ENCODE measurements around the gene PLXNB1.
"Not testable (repeated sequence)": the region's sequence is repeated elsewhere in the genome, so short reads cannot be mapped to it uniquely, and the experiment has no call there.

Gene PLXNB1

DNA sequence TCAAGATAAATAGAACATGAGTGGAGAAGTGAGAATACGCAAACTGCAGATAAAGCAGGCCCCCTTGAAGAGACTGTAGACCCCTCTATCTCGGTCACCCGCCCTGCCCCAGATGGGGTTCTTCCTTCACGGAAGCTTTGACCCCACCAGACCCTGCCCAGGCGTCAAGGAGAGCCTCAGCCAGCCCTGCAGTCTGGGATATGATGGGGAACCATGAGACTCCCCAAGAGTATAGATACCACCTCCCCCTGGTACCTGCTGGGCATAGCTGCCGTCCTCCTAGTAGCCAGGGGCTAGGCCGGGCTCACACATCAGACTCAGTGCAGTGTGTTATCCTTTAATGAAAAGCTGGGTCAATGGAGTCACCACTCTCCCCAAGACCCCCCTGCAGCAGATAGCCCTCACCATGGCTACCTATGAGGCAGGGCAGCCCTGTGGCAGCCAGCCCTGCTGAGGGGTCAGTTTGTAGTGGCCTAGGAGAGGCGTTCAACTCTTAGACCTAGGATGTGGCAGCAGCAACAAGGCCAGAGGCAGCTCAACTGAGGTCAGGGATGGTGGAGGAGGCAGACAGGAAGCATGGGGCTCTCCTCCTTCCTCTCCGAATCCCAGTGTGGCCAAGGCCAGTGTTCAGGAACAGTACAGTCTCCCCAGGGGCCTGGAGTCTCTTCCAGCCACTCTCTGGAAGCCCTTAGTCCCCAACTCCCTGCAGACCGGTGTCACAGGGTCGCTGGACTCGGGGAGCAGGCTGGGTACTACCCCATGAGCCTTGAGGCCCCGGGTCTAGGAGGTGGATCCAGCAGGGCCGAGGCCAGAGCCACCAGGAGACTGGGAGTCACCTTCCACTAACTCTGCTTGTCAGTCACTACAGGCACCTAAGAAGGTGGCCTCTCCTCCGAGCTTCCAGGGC is 26.1 kb downstream of the PLXNB1 start:
- DNase-seq: peak; percentile 33

DNA sequence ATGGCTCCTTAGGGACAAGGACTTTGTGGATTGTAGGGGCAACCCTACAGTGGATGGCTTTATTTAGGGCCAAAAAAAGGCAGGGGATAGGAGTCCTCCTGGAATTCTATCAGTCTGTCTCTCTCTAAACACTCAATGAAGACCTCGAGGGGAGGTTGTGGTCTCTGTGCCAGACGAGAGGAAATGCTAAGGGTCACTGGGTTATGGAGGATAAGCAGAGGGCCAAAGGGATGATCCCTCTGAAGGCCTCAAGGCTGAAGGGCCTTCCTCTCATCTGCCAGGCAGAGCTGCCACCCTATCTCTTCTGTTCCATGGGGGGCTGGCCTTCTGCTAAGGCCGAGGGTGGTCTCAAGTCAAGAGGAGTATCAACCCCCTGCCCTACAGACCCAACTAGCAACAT is 27.0 kb downstream of the PLXNB1 start:
- DNase-seq: no peak

DNA sequence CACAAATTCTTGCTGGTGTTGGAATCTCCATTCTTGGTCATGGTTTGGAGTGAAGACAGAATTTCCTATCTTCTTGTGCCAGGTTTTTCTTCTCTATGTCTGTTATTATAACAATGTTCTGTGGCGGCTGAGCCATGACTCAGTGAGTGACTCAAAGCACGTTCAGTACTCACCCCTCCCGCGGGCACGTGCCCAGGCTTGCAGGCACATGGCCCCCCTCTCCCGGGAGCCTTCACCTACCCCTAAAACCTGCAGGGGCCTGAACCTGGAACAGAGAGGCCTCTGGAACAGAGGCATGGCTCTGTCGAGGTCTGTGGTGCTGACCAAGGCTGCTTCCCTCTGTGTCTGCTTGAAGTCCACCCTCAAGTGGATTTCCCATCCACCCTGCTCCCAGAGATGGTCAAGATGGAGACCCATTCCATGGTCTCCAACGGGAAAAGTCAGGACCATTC is 27.6 kb downstream of the PLXNB1 start:
- peak; percentile 49 for DNase-seq

- not testable (repeated sequence) for DNase-seq
These were observed 28.4 kb downstream of the PLXNB1 start for GRCh38 chr3:48401434-48401901.

DNA sequence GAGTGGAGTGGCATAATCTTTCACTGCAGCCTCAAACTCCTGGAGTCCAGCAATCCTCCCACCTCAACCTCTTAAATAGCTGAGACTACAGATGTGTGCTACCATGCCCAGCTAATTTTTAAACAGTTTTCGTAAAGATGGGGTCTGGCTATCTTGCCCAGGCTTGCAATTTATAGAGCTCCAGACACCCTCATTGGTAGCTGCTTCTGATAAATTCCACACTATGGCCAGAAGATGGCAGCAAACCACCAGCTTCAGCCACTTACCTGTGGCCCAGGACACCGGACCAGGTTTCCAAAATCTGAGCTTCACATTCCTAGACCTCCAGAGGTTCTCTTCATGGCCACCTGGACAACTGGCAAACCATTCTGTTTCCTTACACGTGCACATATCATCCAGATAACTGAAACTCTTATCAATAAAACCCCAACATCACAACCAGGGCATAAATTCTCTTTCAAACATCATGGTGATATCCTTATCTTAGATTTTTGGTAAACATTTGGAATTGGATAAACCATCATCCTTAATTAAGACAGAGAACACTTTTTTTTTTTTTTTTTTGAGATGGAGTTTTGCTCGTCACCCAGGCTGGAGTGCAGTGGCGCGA is 29.0 kb downstream of the PLXNB1 start:
- DNase-seq: peak; percentile 81

DNA sequence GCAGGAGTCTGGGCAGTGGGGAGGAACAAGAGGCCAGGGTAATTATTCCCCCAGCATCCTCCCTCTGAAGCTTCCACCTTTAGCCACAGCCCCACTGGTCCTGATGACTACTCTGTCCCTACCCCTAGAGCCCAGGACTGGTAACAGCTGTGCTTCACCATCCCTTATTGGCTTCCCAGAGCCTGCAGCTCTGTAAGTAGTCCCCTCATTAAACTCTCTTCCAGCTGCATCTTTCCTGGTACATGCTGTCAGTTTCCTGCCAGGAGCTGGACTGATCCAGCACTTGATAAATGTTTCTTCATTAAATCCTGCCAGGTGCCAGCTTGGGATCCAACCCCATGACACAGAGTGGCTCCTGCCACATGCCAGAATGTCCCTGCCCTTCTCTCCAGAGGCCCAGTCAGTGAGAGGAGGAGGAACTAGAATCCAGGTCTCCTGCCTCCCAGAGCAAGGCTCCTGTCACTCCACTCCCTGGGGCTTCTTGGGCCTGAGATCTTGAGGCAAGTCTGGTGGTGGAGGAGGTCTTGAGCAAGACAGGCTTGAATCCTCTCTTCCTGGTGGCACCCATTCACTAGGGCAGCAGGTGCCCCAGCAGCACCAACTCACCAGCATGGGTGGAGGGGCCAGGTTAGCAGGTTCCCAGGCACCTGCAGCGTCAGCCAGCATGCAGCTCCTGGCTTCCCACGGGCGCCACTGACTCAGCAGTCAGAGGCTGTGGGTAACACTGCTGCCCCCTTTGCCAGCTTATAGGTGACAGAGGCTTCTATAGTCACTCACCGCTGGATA is 30.3 kb downstream of the PLXNB1 start:
- peak; percentile 46 for DNase-seq

DNA sequence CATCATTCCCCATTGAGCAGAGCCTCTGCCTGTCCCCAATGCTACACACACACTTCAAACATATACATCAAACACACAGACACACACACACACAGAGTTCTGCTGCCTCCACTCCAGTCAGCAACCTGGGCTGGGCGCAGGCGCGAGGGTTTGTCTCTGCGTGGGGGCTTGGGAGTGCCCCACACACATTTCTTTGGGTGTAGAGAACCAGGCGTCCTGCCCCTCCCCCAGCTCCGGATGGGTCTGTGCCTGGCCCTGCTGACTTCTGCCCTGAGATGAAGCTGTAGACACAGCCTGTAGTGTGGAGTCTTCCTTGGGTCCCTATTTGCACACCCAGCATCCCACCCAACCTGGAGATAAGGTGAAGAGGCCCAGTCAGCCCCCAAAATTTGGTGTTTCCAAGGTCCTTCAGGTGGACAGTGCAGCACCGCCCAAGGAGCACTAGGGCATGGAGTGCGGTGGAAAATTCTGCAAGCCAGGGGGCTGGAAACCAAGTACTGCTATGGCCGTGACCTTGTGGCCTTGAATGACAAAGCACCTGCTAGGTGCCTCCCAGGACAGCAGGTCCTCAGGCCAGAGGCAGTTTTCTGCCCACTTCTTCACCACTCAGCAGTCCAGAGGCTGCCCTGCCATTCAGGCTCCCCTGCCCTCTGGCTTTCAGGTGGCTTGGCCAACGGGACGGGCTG is 31.0 kb downstream of the PLXNB1 start:
- DNase-seq: peak; percentile 46

DNA sequence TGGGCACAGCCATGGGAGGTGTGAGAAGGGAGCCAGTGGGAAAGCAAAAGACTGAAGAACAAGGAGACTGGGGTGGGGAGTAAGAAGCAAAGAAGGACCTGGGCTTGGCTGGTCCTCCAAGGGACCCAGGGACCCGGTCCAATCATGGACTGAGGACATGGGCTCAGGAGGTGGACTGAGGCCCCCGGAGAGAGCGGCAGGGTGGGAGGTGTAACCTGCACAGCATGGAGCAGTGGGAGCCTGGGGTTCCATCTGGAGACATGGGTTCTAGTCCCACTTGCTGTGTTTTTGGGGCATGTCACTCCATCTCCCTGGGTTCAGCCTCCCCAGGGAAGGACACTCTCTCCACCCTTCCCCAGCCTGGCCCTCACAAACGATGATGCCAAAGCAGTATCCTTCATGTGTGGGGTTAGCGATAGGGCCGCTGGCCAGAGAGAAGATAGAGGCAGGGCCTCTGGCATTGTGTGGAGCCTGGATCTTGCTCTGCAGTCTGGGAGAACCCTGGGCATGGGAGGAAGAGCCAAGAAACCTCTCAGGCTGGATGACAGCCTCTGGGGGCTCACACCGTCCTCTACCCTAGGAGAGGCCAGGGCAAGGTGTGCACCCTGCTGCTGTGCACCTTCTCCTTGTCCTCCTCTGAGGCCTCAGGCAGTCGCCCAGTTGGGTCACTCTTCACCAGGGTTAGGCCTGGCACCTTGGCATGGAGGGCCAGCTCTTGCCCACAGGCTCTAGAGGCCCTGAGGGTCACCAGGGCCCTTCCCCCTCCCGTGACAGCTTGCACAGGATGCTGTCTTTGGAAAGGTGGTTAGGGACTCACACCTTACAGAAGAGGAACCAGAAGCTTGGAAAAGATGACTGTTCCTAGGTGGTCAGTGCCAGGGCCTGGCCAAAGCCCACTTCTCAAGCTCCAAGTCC is 31.9 kb downstream of the PLXNB1 start:
- no peak for DNase-seq

DNA sequence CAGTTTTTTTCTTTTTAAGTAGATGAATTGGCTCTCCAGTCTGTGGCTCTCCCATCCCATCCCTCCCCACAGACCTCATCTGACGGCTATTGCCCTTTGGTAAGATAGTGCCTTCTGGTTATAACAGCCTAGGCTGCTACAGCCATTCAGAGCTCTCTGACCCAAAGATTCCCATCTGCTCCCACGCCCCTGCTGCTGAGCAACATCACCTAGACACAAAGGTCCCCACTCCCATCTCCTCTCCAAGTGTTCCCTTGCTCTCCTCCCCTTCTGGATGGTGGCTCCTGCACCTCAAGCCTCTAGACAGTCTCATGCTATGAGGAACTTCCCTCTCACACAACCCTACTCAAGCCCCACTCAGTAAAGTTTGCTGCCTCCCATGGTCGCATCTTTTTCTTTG is 34.2 kb downstream of the PLXNB1 start:
- peak; percentile 21 for DNase-seq

- no peak for DNase-seq
These were observed 35.5 kb downstream of the PLXNB1 start for GRCh38 chr3:48394391-48394790.

GRCh38 chr3:48388966-48389365 is 40.9 kb downstream of the PLXNB1 start:
- no peak for DNase-seq

DNA sequence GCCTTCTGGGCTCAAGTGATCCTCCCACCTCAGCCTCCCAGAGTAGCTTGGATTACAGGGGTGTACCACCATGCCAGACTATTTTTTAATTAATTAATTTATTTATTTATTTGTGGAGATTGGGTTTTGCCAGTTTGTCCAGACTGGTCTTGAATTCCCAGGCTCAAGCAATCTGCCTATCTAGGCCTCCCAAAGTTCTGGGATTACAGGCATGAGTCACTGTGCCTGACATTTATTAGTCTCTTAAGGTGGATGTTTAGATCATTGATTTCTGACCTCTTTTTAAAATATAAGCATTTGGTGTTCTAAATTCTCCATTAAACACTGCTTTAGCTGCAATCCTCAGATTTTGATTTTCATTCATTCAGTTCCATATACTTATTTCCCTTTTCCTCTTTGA is 42.3 kb downstream of the PLXNB1 start:
- DNase-seq: no peak

DNA sequence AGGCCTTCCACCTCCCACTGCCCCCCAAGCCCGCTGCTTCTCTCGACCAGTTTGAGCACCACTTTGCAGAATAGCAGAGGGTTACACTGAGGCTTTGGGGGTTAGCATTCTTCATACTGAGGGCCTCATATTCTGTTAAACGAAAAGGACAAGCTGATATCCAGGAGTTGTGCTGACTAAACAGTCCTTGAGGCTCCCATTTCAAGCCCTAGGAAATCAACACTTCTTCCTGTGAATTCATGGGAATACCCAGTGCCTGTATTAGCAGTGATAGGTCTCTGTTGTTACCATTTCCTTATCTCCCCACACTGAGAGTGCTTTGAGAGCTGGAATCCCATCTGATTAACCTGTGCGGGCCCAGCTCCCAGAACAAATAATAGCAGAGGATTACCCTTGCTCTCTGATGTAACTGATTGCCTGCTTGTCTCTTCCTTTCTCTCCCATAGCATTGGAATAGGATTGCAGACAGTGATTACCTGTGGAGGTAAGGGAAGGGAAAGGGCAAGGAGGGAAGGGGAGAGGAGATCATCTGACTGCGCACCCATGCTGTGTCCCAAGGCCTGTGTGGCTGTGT is 56.9 kb downstream of the PLXNB1 start:
- DNase-seq: no peak

DNA sequence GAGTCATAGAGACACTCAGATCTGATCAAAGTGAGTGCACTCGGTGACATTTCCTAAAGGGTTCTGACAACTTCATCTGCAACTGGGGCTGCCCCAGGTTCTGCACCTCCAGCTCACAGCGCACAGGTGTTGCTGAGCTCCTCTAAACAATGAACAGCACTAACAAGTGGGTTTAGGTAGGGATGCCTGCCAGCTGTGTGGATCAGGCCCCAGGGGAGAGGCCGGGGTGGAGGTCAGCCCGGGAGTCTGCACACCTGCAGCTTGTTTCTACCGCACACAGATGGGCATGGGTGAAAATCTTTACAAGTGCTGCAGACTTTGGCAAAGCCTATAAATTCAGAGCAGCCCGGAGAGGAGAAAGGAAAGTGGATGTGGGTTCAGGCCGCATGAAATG is 57.5 kb downstream of the PLXNB1 start:
- no peak for DNase-seq

- DNase-seq: no peak
These were observed 58.1 kb downstream of the PLXNB1 start, which contains the start of gene FBXW12 for GRCh38 chr3:48371651-48372376. TSS of gene FBXW12 (plus strand) at chr3:48372219. CDS start at chr3:48372768, 549 bp downstream.

DNA sequence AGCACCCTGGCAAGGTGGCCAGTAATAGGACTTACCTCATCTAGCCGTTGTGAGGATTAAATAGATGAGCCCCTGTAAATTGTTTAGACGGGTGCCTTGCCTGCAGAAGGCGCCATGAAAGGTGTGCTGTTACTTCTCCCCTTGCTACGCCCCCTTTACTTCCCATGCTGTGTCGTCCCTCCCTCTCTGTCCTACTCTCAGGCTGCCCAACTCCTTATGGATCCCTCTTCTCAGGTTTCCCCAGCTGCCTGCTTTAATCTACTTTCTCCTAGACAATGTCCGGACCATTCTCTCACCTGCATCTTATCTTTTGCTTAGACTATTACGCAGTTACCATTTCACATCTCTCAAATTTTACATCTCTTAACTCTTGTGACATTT is 59.6 kb downstream of the PLXNB1 start:
- no peak for DNase-seq

- no peak for DNase-seq
These were observed 60.1 kb downstream of the PLXNB1 start for GRCh38 chr3:48369693-48370332.

- no peak for DNase-seq
These were observed 62.7 kb downstream of the PLXNB1 start for GRCh38 chr3:48367201-48367600.

- no peak for DNase-seq
These were observed 65.0 kb downstream of the PLXNB1 start for GRCh38 chr3:48364840-48365239.

GRCh38 chr3:48361928-48362327 is 68.0 kb downstream of the PLXNB1 start:
- DNase-seq: no peak

Data from activated CD8-positive, alpha-beta memory T cell treated with anti-CD3 and anti-CD28 coated beads for 24 hours (primary cell).